NT2/D1 (cell line): Measurements from ENCODE around the gene SPOP.
"Not testable (repeated sequence)": the region's sequence is repeated elsewhere in the genome, so short reads cannot be mapped to it uniquely, and the experiment has no call there.

Experiments used
- DNase-seq: peaks from one replicate; pipeline ENCODE4 v3.0.0-alpha.2; 2011; ENCODE audit warnings: low read depth, low spot score
- H3K27me3 ChIP-seq: 2 replicates; pipeline ENCODE4 v1.6.0; 2011; ENCODE audit warnings: mild to moderate bottlenecking; ENCODE audit not compliant: insufficient read length, insufficient read depth
- H3K36me3 ChIP-seq: 2 replicates; pipeline ENCODE4 v1.6.1; 2011; ENCODE audit warnings: mild to moderate bottlenecking, low read length, mixed read lengths; ENCODE audit not compliant: insufficient read depth, insufficient read length
- H3K4me1 ChIP-seq: 2 replicates; pipeline ENCODE4 v1.5.1; 2011; ENCODE audit not compliant: insufficient read depth, insufficient read length
- H3K4me3 ChIP-seq: 2 replicates; pipeline ENCODE4 v1.5.1; 2011; ENCODE audit warnings: low read depth; ENCODE audit not compliant: insufficient read length
- H3K9ac ChIP-seq: 2 replicates; pipeline ENCODE4 v1.6.0; 2011; ENCODE audit warnings: low read depth; ENCODE audit not compliant: insufficient read length
- H3K9me3 ChIP-seq: 2 replicates; pipeline ENCODE4 v1.5.1; 2011; ENCODE audit warnings: mild to moderate bottlenecking, low read length; ENCODE audit not compliant: insufficient read depth
- SUZ12 ChIP-seq: IDR thresholded peaks from 2 replicates; pipeline ENCODE4 v1.6.1; 2011; ENCODE audit not compliant: insufficient read length, insufficient read depth; ENCODE audit errors: extremely low read depth
- YY1 ChIP-seq: IDR thresholded peaks from 2 replicates; pipeline ENCODE4 v1.6.1; 2011; ENCODE audit not compliant: insufficient read length, insufficient read depth
- ZNF274 ChIP-seq: IDR thresholded peaks from 2 replicates; pipeline ENCODE4 v1.6.1; 2011; ENCODE audit warnings: mild to moderate bottlenecking, low read depth, low read length

Gene SPOP

DNA sequence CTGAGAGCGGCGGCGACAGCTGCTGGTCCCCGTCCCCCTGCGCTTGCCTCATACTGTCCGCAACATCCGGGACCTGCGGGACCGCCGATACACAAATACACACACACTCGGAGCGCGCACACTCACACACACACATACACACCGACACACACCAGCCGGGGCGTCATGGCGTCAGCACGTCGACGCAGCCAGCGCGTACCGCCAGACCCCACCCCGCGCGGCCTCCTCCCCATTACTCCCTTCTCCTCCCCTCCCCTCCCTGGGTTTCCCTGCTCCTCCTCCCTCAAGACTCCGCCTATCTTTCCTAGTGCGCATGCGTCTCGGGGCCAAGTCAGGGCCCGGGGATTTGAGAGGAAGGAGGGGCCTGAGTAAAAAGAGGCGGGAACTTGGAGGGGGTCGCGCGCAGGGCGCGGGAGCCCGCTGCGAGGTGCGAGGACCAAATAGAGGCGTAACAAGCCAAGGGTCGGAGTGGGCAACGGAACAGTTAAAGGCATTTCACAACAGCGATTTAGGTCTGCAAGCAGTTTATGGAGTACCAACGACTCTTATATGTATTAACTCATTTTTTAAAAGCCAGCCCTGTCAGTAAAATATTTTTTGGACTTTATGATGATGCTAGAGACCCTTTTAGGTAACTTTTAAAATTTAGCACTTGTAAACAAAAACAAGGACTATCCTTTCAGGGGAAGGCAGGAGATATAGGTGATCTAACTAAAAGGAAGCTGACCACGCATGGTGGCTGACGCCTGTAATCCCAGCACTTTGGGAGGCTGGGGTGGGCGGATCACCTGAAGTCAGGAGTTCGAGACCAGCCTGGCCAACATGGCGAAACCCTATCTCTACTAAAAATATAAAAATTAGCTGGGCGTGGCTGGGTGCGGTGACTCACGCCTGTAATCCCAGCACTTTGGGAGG lies at the start of gene SPOP:
Gene SPOP, minus strand, starts transcription at position 165 of the 915 bp plus-strand sequence. CDS start 55,287 bp downstream, outside the sequence.
- Histone ChIP-seq H3K9me3 (peaks cover 5% of the 10 kb centered on the region; the same call in 1 of the 2 replicates), H3K27me3 (no peaks in the 10 kb centered on the region), H3K36me3 (peaks cover 11% of the 10 kb centered on the region), H3K9ac (peak within 1 kb of the TSS; percentile 86), H3K4me3 (peak within 1 kb of the TSS; percentile 48), H3K4me1 (no peaks in the 10 kb centered on the region)
- TF ChIP-seq SUZ12 = no peak
- DNase-seq = peak; percentile 96

DNA sequence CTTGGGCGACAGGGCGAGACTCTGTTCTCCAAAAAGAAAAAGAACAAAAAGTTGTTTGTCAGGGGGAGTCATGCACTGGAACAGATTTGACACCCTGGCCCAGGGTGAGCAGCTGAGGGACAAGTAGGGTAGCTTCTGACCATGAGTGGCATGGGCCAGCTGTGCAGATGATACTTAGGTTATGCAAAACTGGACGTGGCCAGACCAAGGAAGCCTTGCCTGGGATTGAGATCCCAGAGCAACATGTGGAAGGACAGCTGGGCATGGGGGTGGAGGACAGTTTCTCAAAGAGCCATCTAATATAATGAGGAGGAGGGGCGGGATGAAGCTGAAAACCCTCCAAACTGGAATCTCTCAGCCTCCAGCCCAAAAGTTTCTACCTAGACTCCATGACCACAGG lies 49.5 kb upstream of the SPOP start:
- Histone ChIP-seq H3K9ac (no peak overlapping the region), H3K27me3 (no peaks in the 10 kb centered on the region), H3K4me3 (no peak overlapping the region), H3K9me3 (no peaks in the 10 kb centered on the region), H3K36me3 (peaks cover 10% of the 10 kb centered on the region), H3K4me1 (no peaks in the 10 kb centered on the region)
- TF ChIP-seq YY1 = no peak
- no peak for TF ChIP-seq SUZ12
- TF ChIP-seq ZNF274 = no peak
- DNase-seq = no peak

DNA sequence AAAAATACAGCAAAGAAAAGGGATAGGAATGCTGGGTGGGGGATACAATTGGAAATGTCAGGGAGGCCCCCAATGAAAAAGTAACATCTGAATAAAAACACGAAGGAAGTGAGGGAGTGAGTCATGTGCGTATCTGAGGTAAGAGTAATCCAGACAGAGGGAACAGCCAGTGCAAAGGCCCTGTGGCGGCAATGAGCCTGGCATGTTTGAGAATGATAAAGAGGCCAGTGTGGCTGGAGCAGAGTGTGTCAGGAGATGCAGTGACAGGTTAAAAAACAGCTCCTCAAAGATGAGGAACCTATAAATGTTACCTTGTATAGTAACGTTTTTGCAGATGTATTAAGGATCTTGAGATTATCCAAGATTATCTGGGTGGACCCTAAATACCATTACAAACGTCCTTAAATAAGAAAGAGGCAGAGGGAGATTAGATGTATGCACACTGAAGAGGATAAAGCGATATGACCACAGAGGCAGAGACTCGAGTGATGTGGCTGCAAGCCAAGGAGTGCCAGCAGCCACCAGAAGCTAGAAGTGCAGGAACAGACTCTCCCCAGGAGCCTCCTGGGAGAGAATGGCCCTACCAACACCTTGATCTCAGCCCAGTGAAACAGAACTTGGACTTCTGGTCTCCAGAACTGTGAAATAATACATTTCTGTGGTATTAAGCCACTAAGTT lies 47.7 kb upstream of the SPOP start:
- peaks cover 19% of the 10 kb centered on the region for H3K36me3 ChIP-seq

DNA sequence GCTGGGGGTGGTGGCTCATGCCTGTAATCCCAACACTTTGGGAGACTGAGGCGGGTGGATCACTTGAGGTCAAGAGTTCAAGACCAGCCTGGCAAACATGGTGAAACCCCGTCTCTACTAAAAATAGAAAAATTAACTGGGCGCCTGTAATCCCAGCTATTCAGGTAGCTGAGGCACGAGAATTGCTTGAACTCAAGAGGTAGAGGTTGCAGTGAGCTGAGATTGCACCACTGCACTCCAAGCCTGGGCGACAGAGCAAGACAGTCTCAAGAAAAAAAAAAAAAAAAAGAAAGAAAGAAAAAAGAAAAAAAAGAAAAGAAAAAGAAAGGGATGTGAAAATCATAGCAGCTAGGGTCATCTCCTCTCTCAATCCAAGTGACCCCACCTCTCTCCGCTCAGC lies 46.7 kb upstream of the SPOP start:
- not testable (repeated sequence) for H3K9ac ChIP-seq, H3K27me3 ChIP-seq, H3K4me1 ChIP-seq, H3K9me3 ChIP-seq, H3K4me3 ChIP-seq, DNase-seq
- H3K36me3 ChIP-seq = peaks cover 25% of the 10 kb centered on the region

More for the DNA sequence above, 47.7 kb upstream of the SPOP start:
- Histone ChIP-seq H3K4me1 (no peaks in the 10 kb centered on the region), H3K27me3 (no peaks in the 10 kb centered on the region), H3K9ac (no peak overlapping the region), H3K9me3 (no peaks in the 10 kb centered on the region), H3K4me3 (no peak overlapping the region)
- TF ChIP-seq ZNF274 = no peak
- TF ChIP-seq SUZ12 = no peak
- no peak for TF ChIP-seq YY1
- DNase-seq = no peak

DNA sequence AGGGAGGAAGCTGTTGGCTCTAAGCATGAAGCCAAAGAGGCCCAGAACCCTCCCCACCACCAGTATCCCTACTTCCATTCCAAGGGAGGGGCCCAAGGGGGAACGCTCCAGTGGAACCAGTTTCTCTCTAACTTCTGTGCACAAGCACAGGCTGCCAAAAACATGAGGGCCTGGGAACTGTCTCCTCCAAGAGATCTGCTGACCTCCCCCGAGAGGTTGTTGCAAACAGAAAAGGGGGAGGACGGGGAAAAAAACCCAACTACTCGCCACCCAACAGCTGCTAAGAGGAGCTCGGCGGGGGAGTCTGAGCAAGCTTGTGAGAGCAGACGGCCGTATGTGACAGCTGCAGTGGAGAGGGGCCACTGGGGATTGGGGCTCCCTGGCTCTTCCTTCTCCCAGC lies 45.5 kb upstream of the SPOP start:
- Histone ChIP-seq H3K9ac (no peak overlapping the region), H3K4me1 (peaks cover 6% of the 10 kb centered on the region), H3K4me3 (no peak overlapping the region), H3K27me3 (no peaks in the 10 kb centered on the region), H3K9me3 (no peaks in the 10 kb centered on the region), H3K36me3 (peaks cover 30% of the 10 kb centered on the region)
- DNase-seq = no peak
- TF ChIP-seq ZNF274 = no peak
- no peak for TF ChIP-seq SUZ12

DNA sequence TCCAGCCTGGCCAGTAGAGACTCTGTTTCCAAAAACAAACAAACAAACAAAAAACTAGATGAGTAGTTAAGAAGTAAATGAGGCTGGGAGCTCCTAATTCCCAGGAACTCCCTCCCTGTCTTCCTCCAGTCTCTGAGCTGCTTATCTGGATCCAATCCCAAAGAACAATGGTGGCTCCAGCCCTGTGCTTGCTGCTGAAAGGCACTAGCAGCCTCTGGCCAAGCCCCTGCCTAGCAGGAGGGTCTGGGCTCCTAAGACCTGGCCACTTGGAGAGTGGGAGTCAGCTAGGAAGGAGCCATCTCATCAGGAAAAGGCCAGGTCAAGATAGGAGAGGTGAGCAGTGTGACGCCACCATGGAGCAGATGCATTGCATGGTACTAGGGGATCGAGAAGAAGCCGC lies 44.2 kb upstream of the SPOP start:
- TF ChIP-seq YY1 (no peak), ZNF274 (no peak), SUZ12 (no peak)
- H3K4me1 ChIP-seq = peaks cover 6% of the 10 kb centered on the region
- H3K27me3 ChIP-seq = no peaks in the 10 kb centered on the region
- no peak overlapping the region for H3K4me3 ChIP-seq
- H3K9ac ChIP-seq = no peak overlapping the region
- peaks cover 43% of the 10 kb centered on the region for H3K36me3 ChIP-seq
- DNase-seq = no peak
- H3K9me3 ChIP-seq = no peaks in the 10 kb centered on the region

DNA sequence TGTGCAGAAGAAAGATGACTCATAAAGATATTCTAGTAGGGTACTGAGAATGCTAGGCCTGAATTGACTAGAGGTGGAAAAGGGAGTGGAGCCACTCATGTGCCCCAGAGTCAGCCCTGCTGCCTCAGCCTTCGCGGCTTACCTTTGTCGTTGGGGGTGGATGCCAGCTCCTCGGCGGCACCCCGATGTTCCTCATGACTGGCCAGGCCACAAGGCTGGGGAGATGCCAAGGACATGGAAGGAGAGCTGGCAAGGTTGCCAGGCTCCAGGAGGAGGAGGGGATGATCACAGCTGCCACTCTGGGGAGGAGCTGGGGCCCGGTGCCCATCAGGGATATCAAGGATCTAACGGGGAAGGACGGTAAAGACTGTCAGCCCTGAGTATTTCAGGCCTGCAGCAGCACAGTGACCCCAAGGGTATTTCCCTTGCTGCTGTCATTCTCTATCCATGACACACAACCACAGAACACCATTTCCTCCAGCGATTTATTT lies 39.5 kb upstream of the SPOP start:
- Histone ChIP-seq H3K27me3 (no peaks in the 10 kb centered on the region), H3K4me3 (no peak overlapping the region), H3K4me1 (peaks cover 6% of the 10 kb centered on the region), H3K36me3 (peaks cover 64% of the 10 kb centered on the region), H3K9ac (no peak overlapping the region), H3K9me3 (no peaks in the 10 kb centered on the region)
- TF ChIP-seq YY1 = no peak
- TF ChIP-seq SUZ12 = no peak
- TF ChIP-seq ZNF274 = no peak
- no peak for DNase-seq
